Measurements from ENCODE around the gene CFAP107.

The CFAP107 gene

GRCh38 chr1:12756273-12756672, 10.3 kb downstream of the CFAP107 start:
- H3K4me3 ChIP-seq (ENCODE audit: control insufficient read depth, low read depth, low read length): no peak overlapping the region
- TF ChIP-seq CTCF (IDR thresholded peaks at IDR 0.05; ENCODE audit: control insufficient read depth, insufficient read depth, low read depth, low read length, missing control alignments): no peak
- no peak for DNase-seq (ENCODE audit: low read depth)

- no peak for TF ChIP-seq CTCF (IDR thresholded peaks at IDR 0.05; ENCODE audit: control insufficient read depth, insufficient read depth, low read depth, low read length, missing control alignments)
- no peak overlapping the region for H3K4me3 ChIP-seq (ENCODE audit: control insufficient read depth, low read depth, low read length)
- no peak for DNase-seq (ENCODE audit: low read depth)
These were observed 10.9 kb downstream of the CFAP107 start for GRCh38 chr1:12756768-12757413.

- no peak for DNase-seq (ENCODE audit: low read depth)
- no peak overlapping the region for H3K4me3 ChIP-seq (ENCODE audit: control insufficient read depth, low read depth, low read length)
- TF ChIP-seq CTCF (IDR thresholded peaks at IDR 0.05; ENCODE audit: control insufficient read depth, insufficient read depth, low read depth, low read length, missing control alignments): no peak
These were observed 11.8 kb downstream of the CFAP107 start for GRCh38 chr1:12757836-12758235.

- no peak for DNase-seq (ENCODE audit: low read depth)
- TF ChIP-seq CTCF (IDR thresholded peaks at IDR 0.05; ENCODE audit: control insufficient read depth, insufficient read depth, low read depth, low read length, missing control alignments): no peak
These were observed 14.3 kb downstream of the CFAP107 start for GRCh38 chr1:12760256-12760795.

GRCh38 chr1:12761781-12762180, 15.8 kb downstream of the CFAP107 start:
- no peak for DNase-seq (ENCODE audit: low read depth)
- H3K4me3 ChIP-seq (ENCODE audit: control insufficient read depth, low read depth, low read length): no peak overlapping the region
- TF ChIP-seq CTCF (IDR thresholded peaks at IDR 0.05; ENCODE audit: control insufficient read depth, insufficient read depth, low read depth, low read length, missing control alignments): no peak

More at GRCh38 chr1:12760256-12760795, 14.3 kb downstream of the CFAP107 start:
- H3K4me3 ChIP-seq (ENCODE audit: control insufficient read depth, low read depth, low read length): no peak overlapping the region

GRCh38 chr1:12762766-12763165, 16.8 kb downstream of the CFAP107 start:
- DNase-seq (ENCODE audit: low read depth): no peak
- TF ChIP-seq CTCF (IDR thresholded peaks at IDR 0.05; ENCODE audit: control insufficient read depth, insufficient read depth, low read depth, low read length, missing control alignments): no peak

More at GRCh38 chr1:12762766-12763165, 16.8 kb downstream of the CFAP107 start:
- H3K4me3 ChIP-seq (ENCODE audit: control insufficient read depth, low read depth, low read length): no peak overlapping the region

Measured in AG09309 (cell line).